Superior temporal gyrus (tissue), 1 donor: Measurements from ENCODE around the gene SLMAP.
"Not testable (repeated sequence)": the region's sequence is repeated elsewhere in the genome, so short reads cannot be mapped to it uniquely, and the experiment has no call there.

Experiments
- DNase-seq: peaks from one replicate; pipeline ENCODE4 v3.0.0-alpha.2; 2016; ENCODE audit errors: extremely low spot score

SLMAP gene

GRCh38 chr3:57794501-57794900, 38.4 kb downstream of the SLMAP start:
- DNase-seq = no peak

- DNase-seq = no peak
These were observed 38.8 kb downstream of the SLMAP start for GRCh38 chr3:57794951-57795350.

- DNase-seq = no peak
These were observed 40.2 kb downstream of the SLMAP start for GRCh38 chr3:57796261-57796660.

GRCh38 chr3:57797701-57798487, 41.8 kb downstream of the SLMAP start:
- no peak for DNase-seq

GRCh38 chr3:57803647-57804081, 47.6 kb downstream of the SLMAP start:
- DNase-seq = no peak

GRCh38 chr3:57805266-57805665, 49.2 kb downstream of the SLMAP start:
- no peak for DNase-seq

GRCh38 chr3:57805674-57806073, 49.6 kb downstream of the SLMAP start:
- no peak for DNase-seq

- DNase-seq = not testable (repeated sequence)
These were observed 50.1 kb downstream of the SLMAP start for GRCh38 chr3:57806195-57806594.

GRCh38 chr3:57808961-57809608, 53.0 kb downstream of the SLMAP start:
- DNase-seq = no peak

- DNase-seq = no peak
These were observed 53.5 kb downstream of the SLMAP start for GRCh38 chr3:57809609-57809968.

GRCh38 chr3:57810048-57810447, 53.9 kb downstream of the SLMAP start:
- DNase-seq = no peak

- DNase-seq = no peak
These were observed 54.5 kb downstream of the SLMAP start for GRCh38 chr3:57810471-57811137.

- DNase-seq = no peak
These were observed 58.9 kb downstream of the SLMAP start for GRCh38 chr3:57815036-57815435.

GRCh38 chr3:57816471-57817095, 60.5 kb downstream of the SLMAP start:
- DNase-seq = no peak

GRCh38 chr3:57818772-57819171, 62.7 kb downstream of the SLMAP start:
- no peak for DNase-seq

- DNase-seq = no peak
These were observed 64.4 kb downstream of the SLMAP start for GRCh38 chr3:57820479-57820878.

- DNase-seq = no peak
These were observed 65.7 kb downstream of the SLMAP start for GRCh38 chr3:57821765-57822164.

GRCh38 chr3:57822686-57823085, 66.6 kb downstream of the SLMAP start:
- no peak for DNase-seq

GRCh38 chr3:57825116-57825515, 69.0 kb downstream of the SLMAP start:
- DNase-seq = no peak

- no peak for DNase-seq
These were observed 70.3 kb downstream of the SLMAP start for GRCh38 chr3:57826245-57826951.

- no peak for DNase-seq
These were observed 71.0 kb downstream of the SLMAP start for GRCh38 chr3:57826952-57827723.
